HepG2 (cell line): ENCODE results near the gene DIO1. TPM values are rescaled to one million over a fixed set of nuclear protein-coding genes. Genes with fewer than 3 reads are reported as not detected.

ENCODE experiments used
- CENPT ChIP-seq: sonication (generic); formaldehyde crosslinking; IDR thresholded peaks from 2 replicates; pipeline ENCODE4 v1.8.0; 2022; ENCODE audit warnings: low read depth, mild to moderate bottlenecking, moderate library complexity, missing genetic modification reagents
- HNF4G ChIP-seq, 2 experiments: sonication (generic) in 1 of 2; formaldehyde crosslinking in 1 of 2; IDR thresholded peaks; 2 replicates each; pipeline versions ENCODE4 v1.4.0 to v1.6.1; 2011 to 2020; ENCODE audit warnings: borderline replicate concordance in 2 of 2, low read depth in 2 of 2, mild to moderate bottlenecking in 2 of 2, low read length in 1 of 2, missing genetic modification reagents in 1 of 2, moderate library complexity in 1 of 2
- HNRNPK ChIP-seq: fragments of 200-400 bp; formaldehyde crosslinking; IDR thresholded peaks from 2 replicates; pipeline ENCODE4 v1.6.1; 2018; ENCODE audit warnings: low read length, low read depth, moderate library complexity, mild to moderate bottlenecking; ENCODE audit not compliant: poor library complexity, severe bottlenecking
- MEIS1 ChIP-seq: sonication (generic); formaldehyde crosslinking; IDR thresholded peaks from 2 replicates; pipeline ENCODE4 v1.9.0; 2021; ENCODE audit warnings: mild to moderate bottlenecking, missing genetic modification reagents, moderate library complexity, borderline replicate concordance
- NFE2L1 ChIP-seq: sonication (generic); formaldehyde crosslinking; IDR thresholded peaks from 2 replicates; pipeline ENCODE4 v1.4.0; 2020; ENCODE audit warnings: missing genetic modification reagents, mild to moderate bottlenecking, borderline replicate concordance
- NONO ChIP-seq, 2 experiments: fragments of 450-650 bp in 1 of 2; sonication (generic) in 1 of 2; formaldehyde crosslinking in 1 of 2; IDR thresholded peaks in 1 of 2; conservative IDR thresholded peaks in 1 of 2; 2 replicates each; pipeline versions ENCODE4 v1.6.1 to v1.8.0; 2017 to 2022; ENCODE audit warnings: mild to moderate bottlenecking in 1 of 2, missing genetic modification reagents in 1 of 2, moderate library complexity in 1 of 2
- PCBP1 ChIP-seq: fragments of 200-400 bp; formaldehyde crosslinking; IDR thresholded peaks from 2 replicates; pipeline ENCODE4 v1.6.1; 2017; ENCODE audit warnings: mild to moderate bottlenecking, low read depth, low read length, borderline replicate concordance
- PLRG1 ChIP-seq: fragments of 450-650 bp; conservative IDR thresholded peaks from 2 replicates; pipeline ENCODE4 v1.6.1; 2016
- POLR2A ChIP-seq, 2 experiments: IDR thresholded peaks; 2 replicates each; pipeline ENCODE4 v1.6.1; 2011; ENCODE audit warnings: low read depth in 2 of 2, low read length in 2 of 2, mild to moderate bottlenecking in 1 of 2, moderate library complexity in 1 of 2; ENCODE audit not compliant: insufficient read depth in 1 of 2
- RXRB ChIP-seq: IDR thresholded peaks from 2 replicates; pipeline ENCODE4 v1.6.1; 2016; ENCODE audit warnings: borderline replicate concordance, missing genetic modification reagents, missing compliant biosample characterization
- SNAI1 ChIP-seq: sonication (generic); formaldehyde crosslinking; IDR thresholded peaks from 2 replicates; pipeline ENCODE4 v1.5.0; 2020; ENCODE audit warnings: mild to moderate bottlenecking, missing genetic modification reagents, borderline replicate concordance
- ZBTB2 ChIP-seq: sonication (generic); formaldehyde crosslinking; IDR thresholded peaks from 2 replicates; pipeline ENCODE4 v1.8.0; 2022; ENCODE audit warnings: low read depth, missing genetic modification reagents
- ZNF136 ChIP-seq: sonication (generic); formaldehyde crosslinking; IDR thresholded peaks from 2 replicates; pipeline ENCODE4 v1.8.1; 2022; ENCODE audit warnings: low read depth, mild to moderate bottlenecking, moderate library complexity, missing genetic modification reagents
- ZNF263 ChIP-seq: sonication (generic); formaldehyde crosslinking; IDR thresholded peaks from 2 replicates; pipeline ENCODE4 v1.4.0; 2020; ENCODE audit warnings: missing genetic modification reagents
- ZNF432 ChIP-seq: sonication (generic); formaldehyde crosslinking; IDR thresholded peaks from 2 replicates; pipeline ENCODE4 v1.5.0; 2020; ENCODE audit warnings: missing genetic modification reagents, mild to moderate bottlenecking, borderline replicate concordance
- ZNF550 ChIP-seq: sonication (generic); formaldehyde crosslinking; IDR thresholded peaks from 2 replicates; pipeline ENCODE4 v1.4.0; 2020; ENCODE audit warnings: mild to moderate bottlenecking, missing genetic modification reagents, borderline replicate concordance
- ZNF558 ChIP-seq: sonication (generic); formaldehyde crosslinking; IDR thresholded peaks from 2 replicates; pipeline ENCODE4 v1.9.0; 2022; ENCODE audit warnings: mild to moderate bottlenecking, missing genetic modification reagents, borderline replicate concordance
- polyA plus RNA-seq, 8 experiments: library from polyadenylated mRNA; depleted of rRNA in 3 of 8; stranded (reverse) in 7 of 8; unstranded in 1 of 8; fragments of >200 nt; fragmentation: Illumina TruSeq in 4 of 8; extraction: Trizol in 4 of 8; gene quantifications; 2 replicates each; pipeline versions ENCODE4 v1.2.1 to v1.2.3, GENCODE V29; 2011 to 2016; ENCODE audit warnings: low read depth in 4 of 8, missing spikeins in 1 of 8, mixed read lengths in 1 of 8; ENCODE audit not compliant: insufficient read depth in 1 of 8
- total RNA-seq, 5 experiments: library from RNA; depleted of rRNA; stranded (reverse); fragments of >200 nt; fragmentation: Illumina TruSeq; extraction: Trizol; gene quantifications; 2 replicates each; pipeline ENCODE4 v1.2.3, GENCODE V29; 2016; ENCODE audit warnings: low read depth in 1 of 5
- TF ChIP-seq, protein P1 (sequence below): sonication (generic); formaldehyde crosslinking; IDR thresholded peaks from 2 replicates; pipeline ENCODE4 v1.5.1; 2020; ENCODE audit warnings: mild to moderate bottlenecking, missing genetic modification reagents, moderate library complexity
- TF ChIP-seq, protein P2 (sequence below): sonication (generic); formaldehyde crosslinking; conservative IDR thresholded peaks from 2 replicates; pipeline ENCODE4 v1.4.0; 2020; ENCODE audit warnings: missing genetic modification reagents

DIO1 gene
- total and polyA plus RNA-seq, 2 of the 13 experiments (the other 11 are each of a cell fraction or from before 2014, with no cell fraction given), result 13.5 to 45.6 TPM

- TF ChIP-seq ZBTB2 (CRISPR knock-in tag), result 0 out of 2 replicates have a peak, but pooled peaks have one; percentile 36
- 0 out of 2 replicates have a peak, but pooled peaks have one; percentile 17 for TF ChIP-seq ZNF263 (CRISPR knock-in tag)
- TF ChIP-seq MEIS1 (CRISPR knock-in tag), result no peak
- TF ChIP-seq RXRB (CRISPR knock-in tag), result 0 out of 2 replicates have a peak, but pooled peaks have one; percentile 20
- TF ChIP-seq SNAI1 (CRISPR knock-in tag), result no peak
- TF ChIP-seq NFE2L1 (CRISPR knock-in tag), result 0 out of 2 replicates have a peak, but pooled peaks have one; percentile 23
- no peak for TF ChIP-seq PLRG1
- TF ChIP-seq, protein P1, sequence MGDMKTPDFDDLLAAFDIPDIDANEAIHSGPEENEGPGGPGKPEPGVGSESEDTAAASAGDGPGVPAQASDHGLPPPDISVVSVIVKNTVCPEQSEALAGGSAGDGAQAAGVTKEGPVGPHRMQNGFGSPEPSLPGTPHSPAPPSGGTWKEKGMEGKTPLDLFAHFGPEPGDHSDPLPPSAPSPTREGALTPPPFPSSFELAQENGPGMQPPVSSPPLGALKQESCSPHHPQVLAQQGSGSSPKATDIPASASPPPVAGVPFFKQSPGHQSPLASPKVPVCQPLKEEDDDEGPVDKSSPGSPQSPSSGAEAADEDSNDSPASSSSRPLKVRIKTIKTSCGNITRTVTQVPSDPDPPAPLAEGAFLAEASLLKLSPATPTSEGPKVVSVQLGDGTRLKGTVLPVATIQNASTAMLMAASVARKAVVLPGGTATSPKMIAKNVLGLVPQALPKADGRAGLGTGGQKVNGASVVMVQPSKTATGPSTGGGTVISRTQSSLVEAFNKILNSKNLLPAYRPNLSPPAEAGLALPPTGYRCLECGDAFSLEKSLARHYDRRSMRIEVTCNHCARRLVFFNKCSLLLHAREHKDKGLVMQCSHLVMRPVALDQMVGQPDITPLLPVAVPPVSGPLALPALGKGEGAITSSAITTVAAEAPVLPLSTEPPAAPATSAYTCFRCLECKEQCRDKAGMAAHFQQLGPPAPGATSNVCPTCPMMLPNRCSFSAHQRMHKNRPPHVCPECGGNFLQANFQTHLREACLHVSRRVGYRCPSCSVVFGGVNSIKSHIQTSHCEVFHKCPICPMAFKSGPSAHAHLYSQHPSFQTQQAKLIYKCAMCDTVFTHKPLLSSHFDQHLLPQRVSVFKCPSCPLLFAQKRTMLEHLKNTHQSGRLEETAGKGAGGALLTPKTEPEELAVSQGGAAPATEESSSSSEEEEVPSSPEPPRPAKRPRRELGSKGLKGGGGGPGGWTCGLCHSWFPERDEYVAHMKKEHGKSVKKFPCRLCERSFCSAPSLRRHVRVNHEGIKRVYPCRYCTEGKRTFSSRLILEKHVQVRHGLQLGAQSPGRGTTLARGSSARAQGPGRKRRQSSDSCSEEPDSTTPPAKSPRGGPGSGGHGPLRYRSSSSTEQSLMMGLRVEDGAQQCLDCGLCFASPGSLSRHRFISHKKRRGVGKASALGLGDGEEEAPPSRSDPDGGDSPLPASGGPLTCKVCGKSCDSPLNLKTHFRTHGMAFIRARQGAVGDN (CRISPR knock-in tag), result peak; percentile 79
- no peak for TF ChIP-seq ZNF550
- no peak for TF ChIP-seq HNF4G (IDR thresholded peaks at IDR 0.05; ENCODE audit: borderline replicate concordance, low read depth, low read length)
- peak; percentile 54; the same call in 1 of the 2 replicates for TF ChIP-seq HNF4G (CRISPR knock-in tag; IDR thresholded peaks at IDR 0.05; ENCODE audit: borderline replicate concordance, low read depth)
- peak; percentile 24 to 86; a peak in 3 of 4 replicates for TF ChIP-seq POLR2A (IDR thresholded peaks at IDR 0.05; ENCODE audit: insufficient read depth in 1 of 2, low read depth in 2 of 2, low read length in 2 of 2)
- TF ChIP-seq HNRNPK, result peak; percentile 87
- TF ChIP-seq NONO (IDR thresholded peaks at IDR 0.05), result no peak
- 0 out of 2 replicates have a peak, but pooled peaks have one; percentile 70 for TF ChIP-seq NONO (CRISPR knock-in tag; conservative IDR thresholded peaks at IDR 0.05)
- peak; percentile 73; the same call in 1 of the 2 replicates for TF ChIP-seq ZNF558 (CRISPR knock-in tag)
- no peak for TF ChIP-seq PCBP1
- no peak for TF ChIP-seq CENPT (CRISPR knock-in tag)
- TF ChIP-seq ZNF136 (CRISPR knock-in tag), result no peak
- TF ChIP-seq, protein P2, sequence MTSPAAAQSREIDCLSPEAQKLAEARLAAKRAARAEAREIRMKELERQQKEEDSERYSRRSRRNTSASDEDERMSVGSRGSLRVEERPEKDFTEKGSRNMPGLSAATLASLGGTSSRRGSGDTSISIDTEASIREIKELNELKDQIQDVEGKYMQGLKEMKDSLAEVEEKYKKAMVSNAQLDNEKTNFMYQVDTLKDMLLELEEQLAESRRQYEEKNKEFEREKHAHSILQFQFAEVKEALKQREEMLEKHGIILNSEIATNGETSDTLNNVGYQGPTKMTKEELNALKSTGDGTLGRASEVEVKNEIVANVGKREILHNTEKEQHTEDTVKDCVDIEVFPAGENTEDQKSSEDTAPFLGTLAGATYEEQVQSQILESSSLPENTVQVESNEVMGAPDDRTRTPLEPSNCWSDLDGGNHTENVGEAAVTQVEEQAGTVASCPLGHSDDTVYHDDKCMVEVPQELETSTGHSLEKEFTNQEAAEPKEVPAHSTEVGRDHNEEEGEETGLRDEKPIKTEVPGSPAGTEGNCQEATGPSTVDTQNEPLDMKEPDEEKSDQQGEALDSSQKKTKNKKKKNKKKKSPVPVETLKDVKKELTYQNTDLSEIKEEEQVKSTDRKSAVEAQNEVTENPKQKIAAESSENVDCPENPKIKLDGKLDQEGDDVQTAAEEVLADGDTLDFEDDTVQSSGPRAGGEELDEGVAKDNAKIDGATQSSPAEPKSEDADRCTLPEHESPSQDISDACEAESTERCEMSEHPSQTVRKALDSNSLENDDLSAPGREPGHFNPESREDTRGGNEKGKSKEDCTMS (CRISPR knock-in tag), result no peak
- TF ChIP-seq ZNF432 (CRISPR knock-in tag), result 0 out of 2 replicates have a peak, but pooled peaks have one; percentile 67
These were observed 51.7 kb downstream of the DIO1 start, which contains the start of gene IFT25 (continued) for GRCh38 chr1:53945433-53946251.
